ENCODE results near the gene AGTRAP.

AGTRAP gene

GRCh38 chr1:11784993-11785769 is 49.2 kb downstream of the AGTRAP start:
- H3K4me3 ChIP-seq (ENCODE audit: low read depth, low read length): peak overlapping the region; percentile 13
- peak; percentile 93 for TF ChIP-seq CTCF (IDR thresholded peaks at IDR 0.05; ENCODE audit: low read depth, low read length)
- DNase-seq (ENCODE audit: low read depth, low spot score): peak; percentile 50
- in situ Hi-C loops (cut with HindIII; ENCODE audit: low sequenced_read_pairs): no loop called here

GRCh38 chr1:11786168-11786567 is 50.2 kb downstream of the AGTRAP start:
- no peak overlapping the region for H3K4me3 ChIP-seq (ENCODE audit: low read depth, low read length)
- no peak for TF ChIP-seq CTCF (IDR thresholded peaks at IDR 0.05; ENCODE audit: low read depth, low read length)
- in situ Hi-C loops (cut with HindIII; ENCODE audit: low sequenced_read_pairs): no loop called here
- no peak for DNase-seq (ENCODE audit: low read depth, low spot score)

GRCh38 chr1:11787251-11787803 is 51.4 kb downstream of the AGTRAP start:
- TF ChIP-seq CTCF (IDR thresholded peaks at IDR 0.05; ENCODE audit: low read depth, low read length): no peak
- H3K4me3 ChIP-seq (ENCODE audit: low read depth, low read length): no peak overlapping the region
- in situ Hi-C loops (cut with HindIII; ENCODE audit: low sequenced_read_pairs): no loop called here
- DNase-seq (ENCODE audit: low read depth, low spot score): peak; percentile 29

- no peak for DNase-seq (ENCODE audit: low read depth, low spot score)
- no peak for TF ChIP-seq CTCF (IDR thresholded peaks at IDR 0.05; ENCODE audit: low read depth, low read length)
- in situ Hi-C loops (cut with HindIII; ENCODE audit: low sequenced_read_pairs): no loop called here
- no peak overlapping the region for H3K4me3 ChIP-seq (ENCODE audit: low read depth, low read length)
These were observed 52.0 kb downstream of the AGTRAP start for GRCh38 chr1:11787804-11788436.

- no peak for TF ChIP-seq CTCF (IDR thresholded peaks at IDR 0.05; ENCODE audit: low read depth, low read length)
- no peak for DNase-seq (ENCODE audit: low read depth, low spot score)
- in situ Hi-C loops (cut with HindIII; ENCODE audit: low sequenced_read_pairs): no loop called here
- no peak overlapping the region for H3K4me3 ChIP-seq (ENCODE audit: low read depth, low read length)
These were observed 52.7 kb downstream of the AGTRAP start for GRCh38 chr1:11788549-11789053.

GRCh38 chr1:11789126-11790067 is 53.5 kb downstream of the AGTRAP start:
- TF ChIP-seq CTCF (IDR thresholded peaks at IDR 0.05; ENCODE audit: low read depth, low read length): no peak
- in situ Hi-C loops (cut with HindIII; ENCODE audit: low sequenced_read_pairs): no loop called here
- DNase-seq (ENCODE audit: low read depth, low spot score): no peak
- no peak overlapping the region for H3K4me3 ChIP-seq (ENCODE audit: low read depth, low read length)

All from astrocyte of the spinal cord (primary cell).